ENCODE measurements around the gene MMP10.

The MMP10 gene

GRCh38 chr11:102724904-102725500, 55.4 kb downstream of the MMP10 start, which contains the start of gene MMP8:
Gene MMP8 (minus strand): TSS chr11:102724954. CDS start chr11:102724855, 99 bp downstream.
- H3K4me1 Mint-ChIP-seq (ENCODE audit: low read depth): no peaks in the 10 kb centered on the region
- peaks cover 1% of the 10 kb centered on the region for H3K27me3 Mint-ChIP-seq
- no peak within 1 kb of the TSS for H3K4me3 Mint-ChIP-seq
- H3K9me3 Mint-ChIP-seq: no peaks in the 10 kb centered on the region
- no peak within 1 kb of the TSS for H3K27ac Mint-ChIP-seq
- DNase-seq: no peak
- H3K36me3 Mint-ChIP-seq (ENCODE audit: low read depth): no peaks in the 10 kb centered on the region

GRCh38 chr11:102722821-102723220, 57.6 kb downstream of the MMP10 start:
- Mint-ChIP-seq H3K27me3 (peaks cover 15% of the 10 kb centered on the region), H3K9me3 (no peaks in the 10 kb centered on the region), H3K27ac (no peak overlapping the region), H3K4me3 (no peak overlapping the region), H3K36me3 (ENCODE audit: low read depth) (no peaks in the 10 kb centered on the region), H3K4me1 (ENCODE audit: low read depth) (no peaks in the 10 kb centered on the region)
- no peak for DNase-seq
